ENCODE measurements around the gene COG5.

The COG5 gene

GRCh38 chr7:107394276-107394675 lies 169.4 kb downstream of the COG5 start:
- no peak for DNase-seq (ENCODE audit: low read depth)

GRCh38 chr7:107392830-107393229 lies 170.9 kb downstream of the COG5 start:
- no peak for DNase-seq (ENCODE audit: low read depth)

GRCh38 chr7:107390916-107391315 lies 172.8 kb downstream of the COG5 start:
- no peak for DNase-seq (ENCODE audit: low read depth)

GRCh38 chr7:107388604-107389003 lies 175.1 kb downstream of the COG5 start:
- no peak for DNase-seq (ENCODE audit: low read depth)

GRCh38 chr7:107387573-107388219 lies 176.0 kb downstream of the COG5 start:
- no peak for DNase-seq (ENCODE audit: low read depth)

GRCh38 chr7:107387128-107387527 lies 176.6 kb downstream of the COG5 start:
- no peak for DNase-seq (ENCODE audit: low read depth)

- no peak for DNase-seq (ENCODE audit: low read depth)
These were observed 177.1 kb downstream of the COG5 start for GRCh38 chr7:107386548-107387102.

- no peak for DNase-seq (ENCODE audit: low read depth)
These were observed 179.7 kb downstream of the COG5 start for GRCh38 chr7:107384025-107384424.

- no peak for DNase-seq (ENCODE audit: low read depth)
These were observed 180.5 kb downstream of the COG5 start for GRCh38 chr7:107383203-107383602.

GRCh38 chr7:107381453-107381852 lies 182.3 kb downstream of the COG5 start:
- no peak for DNase-seq (ENCODE audit: low read depth)

- DNase-seq (ENCODE audit: low read depth) = no peak
These were observed 190.4 kb downstream of the COG5 start for GRCh38 chr7:107373354-107373753.

- DNase-seq (ENCODE audit: low read depth) = no peak
These were observed 191.4 kb downstream of the COG5 start for GRCh38 chr7:107372298-107372697.

- no peak for DNase-seq (ENCODE audit: low read depth)
These were observed 192.9 kb downstream of the COG5 start for GRCh38 chr7:107370816-107371215.

GRCh38 chr7:107364787-107365186 lies 198.9 kb downstream of the COG5 start:
- DNase-seq (ENCODE audit: low read depth) = no peak

- DNase-seq (ENCODE audit: low read depth) = no peak
These were observed 204.0 kb downstream of the COG5 start for GRCh38 chr7:107359520-107360316.

GRCh38 chr7:107355616-107356015 lies 208.1 kb downstream of the COG5 start:
- DNase-seq (ENCODE audit: low read depth) = no peak

GRCh38 chr7:107354640-107355039 lies 209.1 kb downstream of the COG5 start:
- DNase-seq (ENCODE audit: low read depth) = no peak

GRCh38 chr7:107353701-107354100 lies 210.0 kb downstream of the COG5 start:
- no peak for DNase-seq (ENCODE audit: low read depth)

- DNase-seq (ENCODE audit: low read depth) = no peak
These were observed 217.8 kb downstream of the COG5 start for GRCh38 chr7:107345898-107346297.

GRCh38 chr7:107344799-107345198 lies 218.9 kb downstream of the COG5 start:
- DNase-seq (ENCODE audit: low read depth) = no peak

GRCh38 chr7:107344286-107344685 lies 219.4 kb downstream of the COG5 start:
- DNase-seq (ENCODE audit: low read depth) = no peak

GRCh38 chr7:107338080-107338479 lies 225.6 kb downstream of the COG5 start:
- DNase-seq (ENCODE audit: low read depth) = no peak
